ENCODE results near the gene SSR1. TPM values are rescaled to one million over a fixed set of nuclear protein-coding genes. Genes with fewer than 3 reads are reported as not detected.

SSR1 gene
- total and polyA plus RNA-seq, 9 of the 15 experiments (the other 6 are each of a cell fraction or from before 2014, with no cell fraction given) = 87.7 to 220 (median 144) TPM

DNA sequence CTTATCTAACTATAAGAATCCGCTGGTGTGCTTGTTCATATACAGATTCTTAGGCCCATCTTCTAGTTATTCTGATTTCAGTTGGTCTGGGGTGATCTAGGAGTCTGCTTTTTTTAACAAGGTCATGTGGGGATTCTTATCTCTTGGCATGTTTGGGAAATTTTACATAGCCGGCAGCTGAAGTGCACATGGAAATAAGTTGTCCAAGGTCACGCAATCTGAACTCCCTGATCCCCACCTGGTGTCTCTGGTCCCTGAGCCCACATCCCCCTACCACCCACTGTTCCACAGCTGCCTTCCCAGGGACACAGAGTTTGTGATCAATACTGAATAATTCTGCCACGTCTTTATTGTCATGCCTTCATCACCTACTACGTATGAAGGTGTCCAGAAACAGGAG, 90.8 kb downstream of the SSR1 start (continued):
- TF ChIP-seq, protein P1, sequence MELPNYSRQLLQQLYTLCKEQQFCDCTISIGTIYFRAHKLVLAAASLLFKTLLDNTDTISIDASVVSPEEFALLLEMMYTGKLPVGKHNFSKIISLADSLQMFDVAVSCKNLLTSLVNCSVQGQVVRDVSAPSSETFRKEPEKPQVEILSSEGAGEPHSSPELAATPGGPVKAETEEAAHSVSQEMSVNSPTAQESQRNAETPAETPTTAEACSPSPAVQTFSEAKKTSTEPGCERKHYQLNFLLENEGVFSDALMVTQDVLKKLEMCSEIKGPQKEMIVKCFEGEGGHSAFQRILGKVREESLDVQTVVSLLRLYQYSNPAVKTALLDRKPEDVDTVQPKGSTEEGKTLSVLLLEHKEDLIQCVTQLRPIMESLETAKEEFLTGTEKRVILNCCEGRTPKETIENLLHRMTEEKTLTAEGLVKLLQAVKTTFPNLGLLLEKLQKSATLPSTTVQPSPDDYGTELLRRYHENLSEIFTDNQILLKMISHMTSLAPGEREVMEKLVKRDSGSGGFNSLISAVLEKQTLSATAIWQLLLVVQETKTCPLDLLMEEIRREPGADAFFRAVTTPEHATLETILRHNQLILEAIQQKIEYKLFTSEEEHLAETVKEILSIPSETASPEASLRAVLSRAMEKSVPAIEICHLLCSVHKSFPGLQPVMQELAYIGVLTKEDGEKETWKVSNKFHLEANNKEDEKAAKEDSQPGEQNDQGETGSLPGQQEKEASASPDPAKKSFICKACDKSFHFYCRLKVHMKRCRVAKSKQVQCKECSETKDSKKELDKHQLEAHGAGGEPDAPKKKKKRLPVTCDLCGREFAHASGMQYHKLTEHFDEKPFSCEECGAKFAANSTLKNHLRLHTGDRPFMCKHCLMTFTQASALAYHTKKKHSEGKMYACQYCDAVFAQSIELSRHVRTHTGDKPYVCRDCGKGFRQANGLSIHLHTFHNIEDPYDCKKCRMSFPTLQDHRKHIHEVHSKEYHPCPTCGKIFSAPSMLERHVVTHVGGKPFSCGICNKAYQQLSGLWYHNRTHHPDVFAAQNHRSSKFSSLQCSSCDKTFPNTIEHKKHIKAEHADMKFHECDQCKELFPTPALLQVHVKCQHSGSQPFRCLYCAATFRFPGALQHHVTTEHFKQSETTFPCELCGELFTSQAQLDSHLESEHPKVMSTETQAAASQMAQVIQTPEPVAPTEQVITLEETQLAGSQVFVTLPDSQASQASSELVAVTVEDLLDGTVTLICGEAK (IDR thresholded peaks at IDR 0.05) = no peak
- TF ChIP-seq, protein P1 (CRISPR knock-in tag; IDR thresholded peaks at IDR 0.05) = no peak
- no peak for TF ChIP-seq CBX1 (IDR thresholded peaks at IDR 0.05; ENCODE audit: low read depth)
- no peak for TF ChIP-seq NFYB (IDR thresholded peaks at IDR 0.05; ENCODE audit: extremely low read depth, insufficient read length)
- TF ChIP-seq, protein P2, sequence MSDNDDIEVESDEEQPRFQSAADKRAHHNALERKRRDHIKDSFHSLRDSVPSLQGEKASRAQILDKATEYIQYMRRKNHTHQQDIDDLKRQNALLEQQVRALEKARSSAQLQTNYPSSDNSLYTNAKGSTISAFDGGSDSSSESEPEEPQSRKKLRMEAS (CRISPR knock-in tag; IDR thresholded peaks at IDR 0.05) = no peak
- no peak for TF ChIP-seq IRF9 (tag; IDR thresholded peaks at IDR 0.05)
- no peak for TF ChIP-seq TRIM28 (IDR thresholded peaks at IDR 0.05)
- no peak for TF ChIP-seq U2AF1 (optimal IDR thresholded peaks at IDR 0.05; ENCODE audit: low read depth, low read length)
- no peak for TF ChIP-seq TARDBP (IDR thresholded peaks at IDR 0.05)
